Common myeloid progenitor, CD34-positive (primary cell): ENCODE data around the gene SEMA5A.

Experiments used
- CTCF ChIA-PET: fragments of 350-600 bp; sonication (Branson Sonifier 250); formaldehyde crosslinking; loops from one replicate; lab custom pipeline; 2021; ENCODE audit warnings: antibody characterized with exemption; lab: Charles Lee
- POLR2A ChIA-PET: fragments of 350-600 bp; sonication (Branson Sonifier 250); formaldehyde crosslinking; loops from one replicate; lab custom pipeline; 2021; ENCODE audit warnings: antibody characterized with exemption; lab: Charles Lee
- DNase-seq, 3 donors: peaks; one replicate each; pipeline versions ENCODE4 v3.0.0 to v3.0.0-alpha.2; 2013
- H3K27ac ChIP-seq, 2 experiments: 1 replicate in 1 of 2; 2 replicates in 1 of 2; pipeline ENCODE4 v1.7.0; 2013; ENCODE audit warnings: inconsistent platforms in 2 of 2, low read length in 2 of 2, mild to moderate bottlenecking in 2 of 2, low read depth in 1 of 2, moderate library complexity in 1 of 2; ENCODE audit not compliant: severe bottlenecking in 2 of 2, insufficient read depth in 1 of 2, poor library complexity in 1 of 2
- H3K27me3 ChIP-seq, 5 experiments: replicated peaks in 2 of 5; 1 replicate in 3 of 5; 2 replicates in 2 of 5; pipeline versions ENCODE4 v1.6.1 to v1.7.0; 2013; ENCODE audit warnings: low read length in 4 of 5, mild to moderate bottlenecking in 2 of 5, moderate library complexity in 2 of 5, inconsistent platforms in 1 of 5; ENCODE audit not compliant: insufficient read depth in 5 of 5, control insufficient read depth in 4 of 5
- H3K36me3 ChIP-seq, 4 experiments: 1 replicate in 2 of 4; 2 replicates in 2 of 4; pipeline versions ENCODE4 v1.6.1 to v1.7.0; 2013; ENCODE audit warnings: low read length in 3 of 4, control low read depth in 1 of 4, mild to moderate bottlenecking in 1 of 4; ENCODE audit not compliant: control insufficient read depth in 4 of 4, insufficient read depth in 4 of 4
- H3K4me1 ChIP-seq, 4 experiments: 1 replicate in 3 of 4; 2 replicates in 1 of 4; pipeline versions ENCODE4 v1.6.1 to v1.7.1; 2013; ENCODE audit warnings: low read length in 3 of 4, mild to moderate bottlenecking in 3 of 4, control low read depth in 1 of 4, inconsistent platforms in 1 of 4, moderate library complexity in 1 of 4; ENCODE audit not compliant: control insufficient read depth in 4 of 4, insufficient read depth in 4 of 4; ENCODE audit errors: control extremely low read depth in 1 of 4
- H3K4me3 ChIP-seq, 7 experiments: 1 replicate in 4 of 7; 2 replicates in 3 of 7; pipeline versions ENCODE4 v1.5.1 to v1.7.0; 2013; ENCODE audit warnings: mild to moderate bottlenecking in 7 of 7, low read length in 6 of 7, moderate library complexity in 6 of 7, inconsistent platforms in 2 of 7, low read depth in 2 of 7, control low read depth in 1 of 7; ENCODE audit not compliant: insufficient read depth in 4 of 7, control insufficient read depth in 1 of 7; ENCODE audit errors: extremely low read depth in 1 of 7
- H3K9me3 ChIP-seq, 5 experiments: 1 replicate in 4 of 5; 2 replicates in 1 of 5; pipeline versions ENCODE4 v1.6.1 to v1.7.1; 2013; ENCODE audit warnings: low read length in 4 of 5, mild to moderate bottlenecking in 2 of 5, inconsistent platforms in 1 of 5, low read depth in 1 of 5, moderate library complexity in 1 of 5; ENCODE audit not compliant: control insufficient read depth in 4 of 5, insufficient read depth in 2 of 5; ENCODE audit errors: control extremely low read depth in 1 of 5
- WGBS: methylation state at CpG from one replicate; pipeline ENCODE4 v1.1.5; 2013; ENCODE audit not compliant: insufficient coverage; 5-methylcytosine and 5-hydroxymethylcytosine counted together

Gene SEMA5A

GRCh38 chr5:9233035-9233434, 312.8 kb downstream of the SEMA5A start:
- Histone ChIP-seq H3K27me3 (no peaks in the 10 kb centered on the region), H3K27ac (no peak overlapping the region), H3K36me3 (no peaks in the 10 kb centered on the region), H3K4me1 (no peaks in the 10 kb centered on the region), H3K4me3 (no peak overlapping the region), H3K9me3 (no peaks in the 10 kb centered on the region)
- ChIA-PET CTCF (no interaction called here), POLR2A (no interaction called here)
- no peak for DNase-seq
- no CpG with 5 or more reads among the region's 2 CpGs for WGBS

- 100% methylated on average over 2 of the region's 2 CpGs for WGBS
- Histone ChIP-seq H3K36me3 (no peaks in the 10 kb centered on the region), H3K27me3 (no peaks in the 10 kb centered on the region), H3K4me1 (no peaks in the 10 kb centered on the region), H3K9me3 (no peaks in the 10 kb centered on the region), H3K4me3 (no peak overlapping the region), H3K27ac (no peak overlapping the region)
- no peak for DNase-seq
- CTCF ChIA-PET, result no interaction called here
- POLR2A ChIA-PET, result no interaction called here
Observed at GRCh38 chr5:9231842-9232241, 314.0 kb downstream of the SEMA5A start.

- Histone ChIP-seq H3K4me3 (no peak overlapping the region), H3K9me3 (no peaks in the 10 kb centered on the region), H3K27ac (no peak overlapping the region), H3K4me1 (no peaks in the 10 kb centered on the region), H3K27me3 (no peaks in the 10 kb centered on the region), H3K36me3 (no peaks in the 10 kb centered on the region)
- ChIA-PET CTCF (no interaction called here), POLR2A (no interaction called here)
- no peak for DNase-seq
- 88% methylated on average over 5 of the region's 5 CpGs for WGBS
Observed at GRCh38 chr5:9230355-9230754, 315.5 kb downstream of the SEMA5A start.

- Histone ChIP-seq H3K4me1 (no peaks in the 10 kb centered on the region), H3K9me3 (no peaks in the 10 kb centered on the region), H3K36me3 (no peaks in the 10 kb centered on the region), H3K27me3 (no peaks in the 10 kb centered on the region), H3K4me3 (no peak overlapping the region), H3K27ac (no peak overlapping the region)
- ChIA-PET CTCF (no interaction called here), POLR2A (interaction anchor here (0.6 kb wide), 1 partner anchor 259 kb away, joined by 3 read pairs; no protein-coding TSS in a partner anchor)
- WGBS, result 95% methylated on average over 2 of the region's 2 CpGs
- DNase-seq, result no peak
Observed at GRCh38 chr5:9226016-9226536, 319.8 kb downstream of the SEMA5A start.

GRCh38 chr5:9222054-9222976, 323.6 kb downstream of the SEMA5A start:
- Histone ChIP-seq H3K27me3 (no peaks in the 10 kb centered on the region), H3K9me3 (no peaks in the 10 kb centered on the region), H3K36me3 (no peaks in the 10 kb centered on the region), H3K4me3 (no peak overlapping the region), H3K4me1 (no peaks in the 10 kb centered on the region), H3K27ac (no peak overlapping the region)
- no peak for DNase-seq
- WGBS, result 74% methylated on average over 6 of the region's 7 CpGs
- POLR2A ChIA-PET, result no interaction called here
- CTCF ChIA-PET, result interaction anchor here (0.6 kb wide), 1 partner anchor 1688 kb away, joined by 3 read pairs; no protein-coding TSS in a partner anchor

GRCh38 chr5:9218358-9218757, 327.5 kb downstream of the SEMA5A start:
- 100% methylated on average over 4 of the region's 4 CpGs for WGBS
- no peaks in the 10 kb centered on the region for H3K9me3 ChIP-seq
- H3K36me3 ChIP-seq, result no peaks in the 10 kb centered on the region
- no peak for DNase-seq
- H3K27me3 ChIP-seq, result peaks cover 0 to 2% (median 0%) of the 10 kb centered on the region in 5 experiments
- no peak overlapping the region for H3K4me3 ChIP-seq
- POLR2A ChIA-PET, result no interaction called here
- no peaks in the 10 kb centered on the region for H3K4me1 ChIP-seq
- H3K27ac ChIP-seq, result no peak overlapping the region
- CTCF ChIA-PET, result interaction anchor here (1.3 kb wide), 1 partner anchor 1290 kb away, joined by 3 read pairs; no protein-coding TSS in a partner anchor

- Histone ChIP-seq H3K36me3 (no peaks in the 10 kb centered on the region), H3K27me3 (peaks cover 0 to 2% (median 0%) of the 10 kb centered on the region in 5 experiments), H3K9me3 (no peaks in the 10 kb centered on the region), H3K4me3 (no peak overlapping the region), H3K27ac (no peak overlapping the region), H3K4me1 (no peaks in the 10 kb centered on the region)
- ChIA-PET POLR2A (no interaction called here), CTCF (interaction anchor here (2.2 kb wide), 1 partner anchor 457 kb away, joined by 6 read pairs; no protein-coding TSS in a partner anchor)
- no peak for DNase-seq
- WGBS, result no CpG with 5 or more reads among the region's 1 CpG
Observed at GRCh38 chr5:9212605-9213004, 333.3 kb downstream of the SEMA5A start.
